Activated CD4-positive, alpha-beta T cell treated with anti-CD3 and anti-CD28 coated beads for 1 hour (primary cell): ENCODE results near the gene SNX10.

Source experiments
- DNase-seq: peaks from one replicate; pipeline ENCODE4 v3.0.0-alpha.2; 2020

Gene SNX10

GRCh38 chr7:26340476-26341018 lies 48.9 kb downstream of the SNX10 start:
- no peak for DNase-seq

GRCh38 chr7:26343320-26343832 lies 51.7 kb downstream of the SNX10 start:
- no peak for DNase-seq

GRCh38 chr7:26343837-26344236 lies 52.2 kb downstream of the SNX10 start:
- no peak for DNase-seq

- DNase-seq = no peak
Observed at GRCh38 chr7:26345202-26345601, 53.5 kb downstream of the SNX10 start.

GRCh38 chr7:26345837-26346236 lies 54.2 kb downstream of the SNX10 start:
- DNase-seq = no peak

- no peak for DNase-seq
Observed at GRCh38 chr7:26346611-26347203, 55.0 kb downstream of the SNX10 start.

GRCh38 chr7:26348234-26348851 lies 56.7 kb downstream of the SNX10 start:
- no peak for DNase-seq

GRCh38 chr7:26349005-26349915 lies 57.6 kb downstream of the SNX10 start:
- DNase-seq = no peak

- no peak for DNase-seq
Observed at GRCh38 chr7:26351171-26351570, 59.5 kb downstream of the SNX10 start.

- DNase-seq = no peak
Observed at GRCh38 chr7:26356229-26356628, 64.6 kb downstream of the SNX10 start.

- no peak for DNase-seq
Observed at GRCh38 chr7:26356929-26357798, 65.5 kb downstream of the SNX10 start.

GRCh38 chr7:26357799-26358151 lies 66.1 kb downstream of the SNX10 start:
- DNase-seq = no peak

GRCh38 chr7:26360650-26361049 lies 69.0 kb downstream of the SNX10 start:
- no peak for DNase-seq

- DNase-seq = no peak
Observed at GRCh38 chr7:26361637-26362036, 70.0 kb downstream of the SNX10 start.

- DNase-seq = no peak
Observed at GRCh38 chr7:26363465-26363864, 71.8 kb downstream of the SNX10 start.

GRCh38 chr7:26365077-26365900 lies 73.6 kb downstream of the SNX10 start:
- peak; percentile 30 for DNase-seq

GRCh38 chr7:26365901-26366275 lies 74.2 kb downstream of the SNX10 start:
- no peak for DNase-seq

- DNase-seq = no peak
Observed at GRCh38 chr7:26367219-26367711, 75.6 kb downstream of the SNX10 start.

- DNase-seq = no peak
Observed at GRCh38 chr7:26368542-26368941, 76.9 kb downstream of the SNX10 start.

- DNase-seq = no peak
Observed at GRCh38 chr7:26369593-26369992, 77.9 kb downstream of the SNX10 start.

- no peak for DNase-seq
Observed at GRCh38 chr7:26370011-26370410, 78.3 kb downstream of the SNX10 start.
